ENCODE data around the gene VIPR2.

Gene VIPR2

GRCh38 chr7:159040146-159040545 is 104.5 kb downstream of the VIPR2 start:
- no peak overlapping the region for H3K4me3 ChIP-seq (replicated peaks in 1 of 2; ENCODE audit: low read depth in 2 of 2, low read length in 2 of 2)
- no peak for DNase-seq (ENCODE audit: low read depth in 2 of 2)
- TF ChIP-seq, protein P1, sequence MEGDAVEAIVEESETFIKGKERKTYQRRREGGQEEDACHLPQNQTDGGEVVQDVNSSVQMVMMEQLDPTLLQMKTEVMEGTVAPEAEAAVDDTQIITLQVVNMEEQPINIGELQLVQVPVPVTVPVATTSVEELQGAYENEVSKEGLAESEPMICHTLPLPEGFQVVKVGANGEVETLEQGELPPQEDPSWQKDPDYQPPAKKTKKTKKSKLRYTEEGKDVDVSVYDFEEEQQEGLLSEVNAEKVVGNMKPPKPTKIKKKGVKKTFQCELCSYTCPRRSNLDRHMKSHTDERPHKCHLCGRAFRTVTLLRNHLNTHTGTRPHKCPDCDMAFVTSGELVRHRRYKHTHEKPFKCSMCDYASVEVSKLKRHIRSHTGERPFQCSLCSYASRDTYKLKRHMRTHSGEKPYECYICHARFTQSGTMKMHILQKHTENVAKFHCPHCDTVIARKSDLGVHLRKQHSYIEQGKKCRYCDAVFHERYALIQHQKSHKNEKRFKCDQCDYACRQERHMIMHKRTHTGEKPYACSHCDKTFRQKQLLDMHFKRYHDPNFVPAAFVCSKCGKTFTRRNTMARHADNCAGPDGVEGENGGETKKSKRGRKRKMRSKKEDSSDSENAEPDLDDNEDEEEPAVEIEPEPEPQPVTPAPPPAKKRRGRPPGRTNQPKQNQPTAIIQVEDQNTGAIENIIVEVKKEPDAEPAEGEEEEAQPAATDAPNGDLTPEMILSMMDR (IDR thresholded peaks at IDR 0.05; ENCODE audit: low read depth, low read length), result no peak

DNA sequence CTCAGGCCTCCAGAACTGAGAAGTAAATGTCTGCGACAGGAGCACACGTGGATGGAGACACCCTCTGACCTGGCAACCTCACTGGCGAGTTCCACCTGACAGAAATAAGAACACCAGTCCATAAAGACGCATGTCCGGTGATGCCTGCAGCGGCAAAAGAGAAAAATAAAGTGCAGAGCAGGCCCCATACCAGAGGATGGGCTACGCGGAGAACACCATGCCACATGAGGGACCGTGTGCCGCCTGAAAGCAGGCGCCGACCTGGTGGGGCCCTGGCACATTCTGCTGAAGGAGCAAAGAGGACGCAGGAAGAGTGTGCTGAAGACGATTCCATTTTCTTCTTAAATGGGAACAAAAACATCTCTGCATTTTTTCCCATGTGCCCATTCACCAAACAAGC is 105.0 kb downstream of the VIPR2 start:
- DNase-seq (ENCODE audit: low read depth in 2 of 2), result no peak

DNA sequence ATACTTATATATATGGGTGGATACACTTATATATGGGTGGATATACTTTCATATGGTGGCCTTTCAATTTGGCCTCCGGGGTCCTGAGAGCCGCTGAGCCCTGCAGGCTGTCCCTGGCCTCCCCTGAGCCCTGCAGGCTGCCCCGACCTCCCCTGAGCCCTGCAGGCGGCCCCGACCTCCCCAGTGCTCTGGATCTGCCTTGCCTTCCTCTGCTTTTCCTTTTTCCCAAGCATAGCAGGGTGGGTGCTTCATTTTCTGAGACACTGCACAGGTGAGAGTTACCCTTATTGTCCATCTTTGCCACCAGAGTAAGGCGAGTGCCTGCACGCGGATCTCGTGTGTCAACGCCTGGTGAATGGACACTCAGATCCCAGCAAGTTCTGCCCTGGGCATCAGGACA is 106.6 kb downstream of the VIPR2 start:
- no peak for DNase-seq (ENCODE audit: low read depth in 2 of 2)
- H3K4me3 ChIP-seq (replicated peaks in 1 of 2; ENCODE audit: low read depth in 2 of 2, low read length in 2 of 2), result no peak overlapping the region
- TF ChIP-seq, protein P1 (IDR thresholded peaks at IDR 0.05; ENCODE audit: low read depth, low read length), result no peak

More for the DNA sequence above, 105.0 kb downstream of the VIPR2 start:
- TF ChIP-seq, protein P1 (IDR thresholded peaks at IDR 0.05; ENCODE audit: low read depth, low read length), result no peak
- H3K4me3 ChIP-seq (replicated peaks in 1 of 2; ENCODE audit: low read depth in 2 of 2, low read length in 2 of 2), result no peak overlapping the region

DNA sequence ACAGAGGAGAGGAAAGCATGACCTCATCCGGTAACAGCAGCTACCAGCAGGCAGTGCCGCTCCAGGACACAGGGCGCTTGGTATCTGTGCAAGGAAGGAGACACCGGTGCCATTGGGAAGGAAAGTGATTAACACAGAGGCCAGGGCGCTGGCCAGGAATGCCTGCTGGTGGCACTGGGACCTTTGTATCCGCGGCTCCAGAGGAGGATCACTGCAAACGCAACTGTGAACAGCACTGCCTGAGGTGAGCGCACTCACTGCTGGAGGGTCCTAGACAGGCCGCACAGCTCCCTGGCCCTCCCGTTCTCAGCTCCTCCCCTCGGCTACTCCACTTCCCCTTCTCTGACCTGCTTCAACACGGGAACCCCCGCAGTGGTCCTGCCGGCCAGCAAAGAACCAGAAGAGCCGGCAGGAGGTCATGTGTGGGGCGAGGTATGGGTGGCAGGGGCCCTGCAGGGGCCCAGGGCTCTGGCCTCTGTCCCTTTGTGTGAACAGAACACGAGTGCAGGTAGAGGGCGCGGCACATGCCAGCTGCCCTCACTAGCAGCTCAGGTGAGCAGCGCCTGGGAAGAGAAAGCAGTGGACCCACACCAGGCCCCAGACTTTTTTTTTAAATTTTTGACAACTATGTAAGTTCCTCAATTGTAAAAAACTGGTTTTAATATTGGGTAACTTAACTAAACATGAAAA is 107.6 kb downstream of the VIPR2 start:
- H3K4me3 ChIP-seq (replicated peaks in 1 of 2; ENCODE audit: low read depth in 2 of 2, low read length in 2 of 2), result no peak overlapping the region
- no peak for DNase-seq (ENCODE audit: low read depth in 2 of 2)
- TF ChIP-seq, protein P1 (IDR thresholded peaks at IDR 0.05; ENCODE audit: low read depth, low read length), result no peak

GRCh38 chr7:159035571-159036073 is 109.0 kb downstream of the VIPR2 start:
- no peak for DNase-seq (ENCODE audit: low read depth in 2 of 2)

DNA sequence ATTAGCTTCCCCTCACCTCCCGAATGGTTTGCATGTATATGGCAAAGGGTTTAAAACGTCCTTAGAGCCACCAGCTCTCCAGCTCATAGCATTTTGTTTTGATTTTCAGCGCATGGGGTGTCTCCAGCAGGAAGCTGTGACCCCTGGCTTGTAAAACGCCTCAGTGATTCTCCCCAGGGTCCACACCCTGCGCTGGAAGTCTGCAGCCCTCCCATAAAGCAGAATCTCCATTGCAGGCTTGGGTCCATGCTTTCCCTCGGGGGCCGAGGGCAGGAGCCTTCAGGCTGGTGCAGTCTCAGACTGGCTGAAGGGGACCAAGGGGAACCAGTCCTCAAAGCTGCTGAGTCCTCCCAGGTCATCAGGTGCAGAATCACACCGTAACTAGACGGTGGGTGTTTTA is 109.7 kb downstream of the VIPR2 start:
- no peak for DNase-seq (ENCODE audit: low read depth in 2 of 2)
- TF ChIP-seq, protein P1 (IDR thresholded peaks at IDR 0.05; ENCODE audit: low read depth, low read length), result no peak
- H3K4me3 ChIP-seq (replicated peaks in 1 of 2; ENCODE audit: low read depth in 2 of 2, low read length in 2 of 2), result no peak overlapping the region

More at GRCh38 chr7:159035571-159036073, 109.0 kb downstream of the VIPR2 start:
- H3K4me3 ChIP-seq (replicated peaks in 1 of 2; ENCODE audit: low read depth in 2 of 2, low read length in 2 of 2), result no peak overlapping the region
- TF ChIP-seq, protein P1 (IDR thresholded peaks at IDR 0.05; ENCODE audit: low read depth, low read length), result no peak
